GM12878 (cell line): Measurements from ENCODE around the gene FGFR1OP2. TPM values are rescaled to one million over a fixed set of nuclear protein-coding genes. Genes with fewer than 3 reads are reported as not detected.

Source experiments
- ATAC-seq: fragments of 200-7000 bp; cut with Tn5 transposase; 3 replicates; pipeline ENCODE4 v1.9.1; 2020; ENCODE audit warnings: mild to moderate bottlenecking, moderate library complexity
- BruUV-seq: library from RNA; stranded (reverse); fragments of 400-500 nt; replicated peaks from 2 replicates; lab custom pipeline; 2021; lab: Mats Ljungman, UMichigan
- CTCF ChIA-PET: fragments of 300-600 bp; sonication (Branson Sonifier 250); formaldehyde crosslinking; extraction: SDS; loops from one replicate; lab custom pipeline; 2021; ENCODE audit warnings: inconsistent platforms; lab: Yijun Ruan, JAX
- POLR2A ChIA-PET: fragments of 350-600 bp; formaldehyde crosslinking; extraction: SDS; loops from one replicate; lab custom pipeline; 2021; ENCODE audit warnings: inconsistent platforms; lab: Charles Lee
- RAD21 ChIA-PET: fragments of 300-600 bp; sonication (Branson Sonifier 250); formaldehyde crosslinking; loops from one replicate; lab custom pipeline; 2023; ENCODE audit warnings: antibody characterized with exemption; ENCODE audit not compliant: unreplicated experiment; lab: Charles Lee
- SMC1A ChIA-PET: fragments of 300-600 bp; sonication (Branson Sonifier 250); formaldehyde crosslinking; loops from one replicate; lab custom pipeline; 2023; ENCODE audit not compliant: unreplicated experiment, uncharacterized antibody; lab: Charles Lee
- DNase-seq: peaks from one replicate; pipeline ENCODE4 v3.0.0-alpha.2; 2011; ENCODE audit warnings: low read depth, low spot score
- FAIRE-seq: peaks from 3 replicates; lab custom pipeline; 2011; peaks lifted over from hg19 to GRCh38; lab: Jason Lieb, UNC
- H2AFZ ChIP-seq: 2 replicates; pipeline ENCODE4 v1.6.0; 2011; ENCODE audit warnings: low read depth, low read length, control low read depth; ENCODE audit not compliant: control insufficient read depth
- H3K27ac ChIP-seq: 2 replicates; pipeline ENCODE4 v1.5.1; 2011; ENCODE audit warnings: control low read depth; ENCODE audit not compliant: control insufficient read depth, insufficient read depth
- H3K27me3 ChIP-seq, 2 experiments: replicated peaks in 1 of 2; 2 replicates each; pipeline versions ENCODE4 v1.6.0 to v1.6.1; 2011; ENCODE audit warnings: low read length in 1 of 2; ENCODE audit not compliant: control insufficient read depth in 2 of 2, insufficient read depth in 2 of 2
- H3K36me3 ChIP-seq, 2 experiments: 2 replicates each; pipeline ENCODE4 v1.5.1; 2011; ENCODE audit warnings: low read length in 1 of 2; ENCODE audit not compliant: control insufficient read depth in 2 of 2, insufficient read depth in 2 of 2
- H3K4me1 ChIP-seq: 2 replicates; pipeline ENCODE4 v1.6.1; 2011; ENCODE audit warnings: mild to moderate bottlenecking, low read length, moderate library complexity, mixed read lengths; ENCODE audit not compliant: control insufficient read depth, insufficient read depth
- H3K4me2 ChIP-seq: 2 replicates; pipeline ENCODE4 v1.6.0; 2011; ENCODE audit warnings: control low read depth; ENCODE audit not compliant: control insufficient read depth, insufficient read depth
- H3K4me3 ChIP-seq: fragments of 200-600 bp; sonication (generic); 2 replicates; pipeline ENCODE4 v1.5.1; 2016
- H3K79me2 ChIP-seq: 2 replicates; pipeline ENCODE4 v1.6.0; 2011; ENCODE audit warnings: low read length; ENCODE audit not compliant: control insufficient read depth, insufficient read depth
- H3K9ac ChIP-seq: 2 replicates; pipeline ENCODE4 v1.8.0; 2011; ENCODE audit warnings: low read length, control low read depth, mixed read lengths; ENCODE audit not compliant: control insufficient read depth, insufficient read depth
- H3K9me3 ChIP-seq: replicated peaks from 3 replicates; pipeline ENCODE4 v1.5.1; 2011; ENCODE audit warnings: mild to moderate bottlenecking, low read length; ENCODE audit not compliant: control insufficient read depth, insufficient read depth
- H4K20me1 ChIP-seq: 2 replicates; pipeline ENCODE4 v1.6.0; 2011; ENCODE audit not compliant: control insufficient read depth, insufficient read depth
- CBX5 ChIP-seq: sonication (generic); IDR thresholded peaks from 2 replicates; pipeline ENCODE4 v1.6.1; 2016; ENCODE audit warnings: low read depth, moderate library complexity, mild to moderate bottlenecking, inconsistent platforms
- CREB1 ChIP-seq: IDR thresholded peaks from 2 replicates; pipeline ENCODE4 v1.6.1; 2012; ENCODE audit warnings: low read depth, mild to moderate bottlenecking, inconsistent platforms
- FOXK2 ChIP-seq: fragments of 450-650 bp; IDR thresholded peaks from 2 replicates; pipeline ENCODE4 v1.6.1; 2017; ENCODE audit warnings: mild to moderate bottlenecking, moderate library complexity
- NKRF ChIP-seq: fragments of 450-650 bp; conservative IDR thresholded peaks from 2 replicates; pipeline ENCODE4 v1.6.1; 2017; ENCODE audit warnings: mild to moderate bottlenecking, moderate library complexity
- RCOR1 ChIP-seq: conservative IDR thresholded peaks from 2 replicates; pipeline ENCODE4 v1.6.1; 2012; ENCODE audit warnings: low read depth, low read length, improper control_type of control experiment
- RFX5 ChIP-seq: IDR thresholded peaks from 2 replicates; pipeline ENCODE4 v1.6.1; 2011; ENCODE audit warnings: low read depth, low read length, improper control_type of control experiment
- SMC3 ChIP-seq: IDR thresholded peaks from 2 replicates; pipeline ENCODE4 v1.6.1; 2011; ENCODE audit warnings: low read length, improper control_type of control experiment, borderline replicate concordance
- STAT3 ChIP-seq: IDR thresholded peaks from 2 replicates; pipeline ENCODE4 v1.6.1; 2011; ENCODE audit warnings: low read depth, low read length, improper control_type of control experiment
- TBL1XR1 ChIP-seq: IDR thresholded peaks from 2 replicates; pipeline ENCODE4 v1.6.1; 2012; ENCODE audit warnings: low read depth, low read length, improper control_type of control experiment
- WRNIP1 ChIP-seq: IDR thresholded peaks from 2 replicates; pipeline ENCODE4 v1.6.1; 2011; ENCODE audit warnings: low read depth, low read length, improper control_type of control experiment, borderline replicate concordance
- ZNF207 ChIP-seq: fragments of 450-650 bp; IDR thresholded peaks from 2 replicates; pipeline ENCODE4 v1.6.1; 2014; ENCODE audit warnings: antibody characterized with exemption, mild to moderate bottlenecking, borderline replicate concordance
- whole genome bisulfite sequencing: methylation state at CpG from one replicate; pipeline ENCODE4 v1.1.6; 2016; ENCODE audit warnings: low lambda C conversion rate; ENCODE audit not compliant: insufficient replicate concordance, insufficient coverage; ENCODE audit errors: missing lambda C conversion rate; 5-methylcytosine and 5-hydroxymethylcytosine counted together
- in situ Hi-C: fragments of 300-500 bp; cut with MboI; formaldehyde crosslinking; loops from 9 replicates; pipeline ENCODE4 v1.14.3; 2018; ENCODE audit warnings: mixed read lengths
- intact Hi-C: fragments of 100-400 bp; cut with micrococcal nuclease; formaldehyde crosslinking; loops from one replicate; pipeline ENCODE4 v1.14.2; 2022; ENCODE audit not compliant: unreplicated experiment
- polyA plus RNA-seq, 11 experiments: library from polyadenylated mRNA; depleted of rRNA in 4 of 11; unstranded in 6 of 11; stranded (reverse) in 5 of 11; fragments of >200 nt; fragmentation: Nextera tagmentation in 4 of 11; fragmentation: Illumina TruSeq in 1 of 11; extraction: Ambion mirVana in 4 of 11; extraction: Trizol in 1 of 11; gene quantifications; 1 replicate in 1 of 11; 2 replicates in 10 of 11; pipeline versions ENCODE4 v1.2.1 to v1.2.3, GENCODE V29; 2011 to 2016; ENCODE audit warnings: inconsistent platforms in 2 of 11, missing spikeins in 2 of 11, low read depth in 1 of 11
- total RNA-seq, 4 experiments: library from RNA; depleted of rRNA in 3 of 4; stranded (reverse); fragments of >200 nt in 3 of 4; fragmentation: Illumina TruSeq in 1 of 4; extraction: Trizol in 1 of 4; gene quantifications; 2 replicates each; pipeline versions ENCODE4 v1.2.1 to v1.2.3, GENCODE V29; 2013 to 2021
- TF ChIP-seq, protein P1 (sequence below): IDR thresholded peaks from 2 replicates; pipeline ENCODE4 v1.6.1; 2012; ENCODE audit warnings: low read length, inconsistent platforms

Gene FGFR1OP2
- total and polyA plus RNA-seq, 10 of the 15 experiments (the other 5 are each of a cell fraction or from before 2014, with no cell fraction given): 28.5 to 59.1 (median 38.3) TPM

GRCh38 chr12:26890784-26891183 lies 47.5 kb upstream of the FGFR1OP2 start:
- over 99% methylated on average over 5 of the region's 5 CpGs for WGBS
- no peak for ATAC-seq
- Histone ChIP-seq H3K9ac (no peak overlapping the region), H3K27ac (no peak overlapping the region), H3K79me2 (no peaks in the 10 kb centered on the region), H3K4me2 (no peak overlapping the region), H3K36me3 (no peaks in the 10 kb centered on the region), H4K20me1 (no peaks in the 10 kb centered on the region), H3K27me3 (no peaks in the 10 kb centered on the region), H3K9me3 (no peaks in the 10 kb centered on the region), H2AFZ (no peak overlapping the region), H3K4me3 (no peak overlapping the region), H3K4me1 (no peaks in the 10 kb centered on the region)
- ChIA-PET POLR2A (interaction anchor here (1.4 kb wide), 1 partner anchor 17 kb away, joined by 3 read pairs; no protein-coding TSS in a partner anchor), SMC1A (interaction anchor here (0.6 to 2.5 kb wide), 7 partner anchors 11 to 189 kb away, joined by 3 to 9 read pairs (median 4); no protein-coding TSS in a partner anchor), RAD21 (interaction anchor here (0.8 to 1.5 kb wide), 3 partner anchors 11 to 125 kb away, joined by 4 read pairs; no protein-coding TSS in a partner anchor), CTCF (interaction anchor here (1.0 to 9.8 kb wide), 6 partner anchors 11 to 189 kb away, joined by 3 to 158 read pairs (median 7); no protein-coding TSS in a partner anchor)
- intact Hi-C loops: no loop called here
- no TSS peak for BruUV-seq
- no peak for DNase-seq
- in situ Hi-C loops: no loop called here
- no peak for FAIRE-seq
- no peak for TF ChIP-seq NKRF
- TF ChIP-seq CBX5: no peak
- TF ChIP-seq, protein P1, sequence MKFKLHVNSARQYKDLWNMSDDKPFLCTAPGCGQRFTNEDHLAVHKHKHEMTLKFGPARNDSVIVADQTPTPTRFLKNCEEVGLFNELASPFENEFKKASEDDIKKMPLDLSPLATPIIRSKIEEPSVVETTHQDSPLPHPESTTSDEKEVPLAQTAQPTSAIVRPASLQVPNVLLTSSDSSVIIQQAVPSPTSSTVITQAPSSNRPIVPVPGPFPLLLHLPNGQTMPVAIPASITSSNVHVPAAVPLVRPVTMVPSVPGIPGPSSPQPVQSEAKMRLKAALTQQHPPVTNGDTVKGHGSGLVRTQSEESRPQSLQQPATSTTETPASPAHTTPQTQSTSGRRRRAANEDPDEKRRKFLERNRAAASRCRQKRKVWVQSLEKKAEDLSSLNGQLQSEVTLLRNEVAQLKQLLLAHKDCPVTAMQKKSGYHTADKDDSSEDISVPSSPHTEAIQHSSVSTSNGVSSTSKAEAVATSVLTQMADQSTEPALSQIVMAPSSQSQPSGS: no peak
- no peak for TF ChIP-seq CREB1
- no peak for TF ChIP-seq RFX5
- no peak for TF ChIP-seq ZNF207
- no peak for TF ChIP-seq STAT3
- TF ChIP-seq SMC3: no peak
- TF ChIP-seq RCOR1: no peak
- TF ChIP-seq WRNIP1: no peak
- no peak for TF ChIP-seq FOXK2
- no peak for TF ChIP-seq TBL1XR1
